ENCODE measurements around the gene WDR37.

The WDR37 gene

GRCh38 chr10:1148855-1149605 is 92.8 kb downstream of the WDR37 start:
- Histone ChIP-seq H3K27ac (ENCODE audit: low read depth, low read length) (no peak overlapping the region), H3K36me3 (ENCODE audit: insufficient read depth, low read length) (no peaks in the 10 kb centered on the region), H3K4me1 (ENCODE audit: insufficient read depth, low read length) (no peaks in the 10 kb centered on the region), H3K9ac (ENCODE audit: low read length) (no peak overlapping the region), H3K9me3 (ENCODE audit: low read length) (no peaks in the 10 kb centered on the region), H3K27me3 (ENCODE audit: control insufficient read depth in 1 of 2, insufficient read depth in 2 of 2, low read length in 2 of 2) (no peaks in the 10 kb centered on the region), H3K4me3 (ENCODE audit: low read depth in 1 of 2, low read length in 2 of 2) (no peak overlapping the region)

- no peak overlapping the region for H3K27ac ChIP-seq (ENCODE audit: low read depth, low read length)
- H3K36me3 ChIP-seq (ENCODE audit: insufficient read depth, low read length) = no peaks in the 10 kb centered on the region
- H3K9me3 ChIP-seq (ENCODE audit: low read length) = no peaks in the 10 kb centered on the region
- no peak overlapping the region for H3K9ac ChIP-seq (ENCODE audit: low read length)
- no peak overlapping the region for H3K4me3 ChIP-seq (ENCODE audit: low read depth in 1 of 2, low read length in 2 of 2)
- H3K27me3 ChIP-seq (ENCODE audit: control insufficient read depth in 1 of 2, insufficient read depth in 2 of 2, low read length in 2 of 2) = no peaks in the 10 kb centered on the region
- H3K4me1 ChIP-seq (ENCODE audit: insufficient read depth, low read length) = no peaks in the 10 kb centered on the region
These were observed 93.8 kb downstream of the WDR37 start for GRCh38 chr10:1149793-1150637.

DNA sequence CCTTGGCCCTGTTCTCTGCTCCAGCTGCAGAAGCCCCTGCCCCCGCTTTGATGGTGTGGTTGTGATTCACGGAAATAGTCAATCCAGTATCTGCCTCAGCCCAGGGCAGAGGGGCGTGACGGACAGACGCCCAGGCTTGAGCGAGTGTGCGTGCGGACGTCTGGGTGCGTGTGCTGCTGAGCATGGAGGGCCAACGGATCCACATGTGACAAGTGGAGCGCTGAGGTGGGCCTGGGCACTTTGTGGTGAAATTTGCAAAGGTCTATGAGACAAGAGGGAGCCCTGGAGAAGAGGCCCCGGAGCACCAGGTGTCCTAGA is 94.4 kb downstream of the WDR37 start:
- H3K4me1 ChIP-seq (ENCODE audit: insufficient read depth, low read length) = no peaks in the 10 kb centered on the region
- H3K27me3 ChIP-seq (ENCODE audit: control insufficient read depth in 1 of 2, insufficient read depth in 2 of 2, low read length in 2 of 2) = no peaks in the 10 kb centered on the region
- no peaks in the 10 kb centered on the region for H3K36me3 ChIP-seq (ENCODE audit: insufficient read depth, low read length)
- no peak overlapping the region for H3K4me3 ChIP-seq (ENCODE audit: low read depth in 1 of 2, low read length in 2 of 2)
- no peak overlapping the region for H3K27ac ChIP-seq (ENCODE audit: low read depth, low read length)
- no peaks in the 10 kb centered on the region for H3K9me3 ChIP-seq (ENCODE audit: low read length)
- no peak overlapping the region for H3K9ac ChIP-seq (ENCODE audit: low read length)

- no peaks in the 10 kb centered on the region for H3K4me1 ChIP-seq (ENCODE audit: insufficient read depth, low read length)
- no peaks in the 10 kb centered on the region for H3K36me3 ChIP-seq (ENCODE audit: insufficient read depth, low read length)
- no peaks in the 10 kb centered on the region for H3K9me3 ChIP-seq (ENCODE audit: low read length)
- no peaks in the 10 kb centered on the region for H3K27me3 ChIP-seq (ENCODE audit: control insufficient read depth in 1 of 2, insufficient read depth in 2 of 2, low read length in 2 of 2)
- no peak overlapping the region for H3K4me3 ChIP-seq (ENCODE audit: low read depth in 1 of 2, low read length in 2 of 2)
- no peak overlapping the region for H3K9ac ChIP-seq (ENCODE audit: low read length)
- no peak overlapping the region for H3K27ac ChIP-seq (ENCODE audit: low read depth, low read length)
These were observed 95.2 kb downstream of the WDR37 start for GRCh38 chr10:1151076-1152033.

- Histone ChIP-seq H3K36me3 (ENCODE audit: insufficient read depth, low read length) (no peaks in the 10 kb centered on the region), H3K9ac (ENCODE audit: low read length) (no peak overlapping the region), H3K9me3 (ENCODE audit: low read length) (no peaks in the 10 kb centered on the region), H3K27ac (ENCODE audit: low read depth, low read length) (no peak overlapping the region), H3K4me3 (ENCODE audit: low read depth in 1 of 2, low read length in 2 of 2) (no peak overlapping the region), H3K27me3 (ENCODE audit: control insufficient read depth in 1 of 2, insufficient read depth in 2 of 2, low read length in 2 of 2) (no peaks in the 10 kb centered on the region), H3K4me1 (ENCODE audit: insufficient read depth, low read length) (no peaks in the 10 kb centered on the region)
These were observed 96.4 kb downstream of the WDR37 start for GRCh38 chr10:1152386-1153250.

GRCh38 chr10:1153251-1153763 is 97.1 kb downstream of the WDR37 start:
- Histone ChIP-seq H3K4me3 (ENCODE audit: low read depth in 1 of 2, low read length in 2 of 2) (no peak overlapping the region), H3K27me3 (ENCODE audit: control insufficient read depth in 1 of 2, insufficient read depth in 2 of 2, low read length in 2 of 2) (no peaks in the 10 kb centered on the region), H3K9ac (ENCODE audit: low read length) (no peak overlapping the region), H3K36me3 (ENCODE audit: insufficient read depth, low read length) (no peaks in the 10 kb centered on the region), H3K9me3 (ENCODE audit: low read length) (no peaks in the 10 kb centered on the region), H3K27ac (ENCODE audit: low read depth, low read length) (no peak overlapping the region), H3K4me1 (ENCODE audit: insufficient read depth, low read length) (no peaks in the 10 kb centered on the region)

GRCh38 chr10:1153805-1154351 is 97.7 kb downstream of the WDR37 start:
- Histone ChIP-seq H3K4me1 (ENCODE audit: insufficient read depth, low read length) (no peaks in the 10 kb centered on the region), H3K27ac (ENCODE audit: low read depth, low read length) (no peak overlapping the region)

DNA sequence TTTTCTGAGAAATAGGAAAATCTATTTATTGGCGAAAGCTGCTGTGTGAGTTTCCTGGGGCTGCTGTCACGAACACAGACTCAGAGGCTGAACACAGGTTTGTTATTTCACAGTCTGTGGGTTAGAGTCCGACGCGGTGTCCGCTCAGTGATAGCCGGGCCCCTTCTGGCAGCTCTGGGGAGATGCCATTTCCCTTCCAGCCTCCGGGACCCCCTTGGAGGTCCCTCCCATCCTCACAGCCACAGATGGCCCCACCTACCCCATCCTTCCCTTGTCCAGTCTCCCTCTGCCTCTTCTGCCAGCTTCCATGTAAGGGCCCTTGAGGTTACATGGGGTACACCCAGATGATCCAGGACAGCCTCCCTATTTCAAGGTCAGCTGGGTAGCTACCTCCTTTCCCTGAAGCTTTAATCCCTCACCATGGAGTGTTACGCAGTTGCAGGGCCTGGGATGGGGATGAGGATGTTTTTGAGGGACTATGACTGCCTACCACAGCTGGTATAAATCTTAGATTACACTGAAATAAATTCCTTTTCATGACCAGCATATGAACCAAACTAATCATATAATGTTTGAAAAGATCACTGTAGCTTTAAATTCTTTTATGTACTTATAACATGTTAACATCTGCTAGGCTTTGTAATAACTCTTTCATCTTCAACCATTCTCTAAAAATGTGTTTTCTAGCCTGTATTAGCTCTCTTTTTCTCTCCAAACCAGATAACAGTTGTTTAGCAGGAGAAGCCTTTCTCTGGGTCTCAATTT is 98.5 kb downstream of the WDR37 start:
- H3K4me3 ChIP-seq (ENCODE audit: low read depth in 1 of 2, low read length in 2 of 2) = no peak overlapping the region
- H3K9ac ChIP-seq (ENCODE audit: low read length) = no peak overlapping the region
- no peak overlapping the region for H3K27ac ChIP-seq (ENCODE audit: low read depth, low read length)
- H3K36me3 ChIP-seq (ENCODE audit: insufficient read depth, low read length) = no peaks in the 10 kb centered on the region
- no peaks in the 10 kb centered on the region for H3K4me1 ChIP-seq (ENCODE audit: insufficient read depth, low read length)
- H3K27me3 ChIP-seq (ENCODE audit: control insufficient read depth in 1 of 2, insufficient read depth in 2 of 2, low read length in 2 of 2) = no peaks in the 10 kb centered on the region
- no peaks in the 10 kb centered on the region for H3K9me3 ChIP-seq (ENCODE audit: low read length)

More at GRCh38 chr10:1153805-1154351, 97.7 kb downstream of the WDR37 start:
- H3K36me3 ChIP-seq (ENCODE audit: insufficient read depth, low read length) = no peaks in the 10 kb centered on the region
- H3K27me3 ChIP-seq (ENCODE audit: control insufficient read depth in 1 of 2, insufficient read depth in 2 of 2, low read length in 2 of 2) = no peaks in the 10 kb centered on the region
- H3K9ac ChIP-seq (ENCODE audit: low read length) = no peak overlapping the region
- H3K9me3 ChIP-seq (ENCODE audit: low read length) = no peaks in the 10 kb centered on the region
- no peak overlapping the region for H3K4me3 ChIP-seq (ENCODE audit: low read depth in 1 of 2, low read length in 2 of 2)

DNA sequence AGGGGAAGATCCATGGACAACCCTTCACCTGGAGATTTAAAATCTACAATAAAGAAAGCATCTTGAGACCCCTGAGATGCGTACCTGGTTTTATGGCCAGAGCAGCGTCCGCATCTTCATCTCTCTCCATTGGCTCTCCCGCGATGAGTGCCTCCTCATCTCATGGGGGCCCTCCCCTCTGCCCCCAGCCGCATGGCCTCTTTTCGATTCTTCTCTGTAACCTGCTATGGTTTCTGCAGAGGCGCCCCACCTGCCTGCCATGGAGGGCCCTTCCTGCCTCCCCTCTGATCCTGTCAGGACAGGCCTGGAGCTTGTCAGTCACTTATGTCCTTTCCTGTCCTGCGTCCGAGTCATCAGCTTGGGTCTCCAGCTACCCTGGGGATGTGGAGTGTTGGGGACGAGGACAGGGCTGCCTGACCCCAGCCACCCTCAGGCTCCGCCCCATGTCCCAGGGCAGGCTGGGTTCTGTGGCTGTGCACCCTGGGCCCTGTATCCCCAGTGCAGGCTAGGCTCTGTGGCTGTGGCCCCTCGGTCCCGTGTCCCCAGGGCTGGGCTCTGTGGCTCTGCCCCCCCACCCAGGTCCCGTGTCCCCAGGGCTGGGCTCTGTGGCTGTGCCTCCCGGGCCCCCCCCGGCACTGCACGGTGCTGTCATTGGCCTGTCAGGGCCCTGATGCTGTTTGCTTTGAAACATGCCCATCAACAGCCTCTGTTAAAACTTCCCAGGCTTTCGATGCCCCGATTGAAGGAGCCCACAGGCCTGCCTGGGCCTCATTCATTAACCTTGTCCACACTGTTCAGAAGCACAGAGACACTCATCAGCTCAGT is 99.8 kb downstream of the WDR37 start:
- Histone ChIP-seq H3K27ac (ENCODE audit: low read depth, low read length) (no peak overlapping the region), H3K9me3 (ENCODE audit: low read length) (no peaks in the 10 kb centered on the region), H3K4me3 (ENCODE audit: low read depth in 1 of 2, low read length in 2 of 2) (no peak overlapping the region), H3K36me3 (ENCODE audit: insufficient read depth, low read length) (no peaks in the 10 kb centered on the region), H3K4me1 (ENCODE audit: insufficient read depth, low read length) (no peaks in the 10 kb centered on the region), H3K27me3 (ENCODE audit: control insufficient read depth in 1 of 2, insufficient read depth in 2 of 2, low read length in 2 of 2) (no peaks in the 10 kb centered on the region), H3K9ac (ENCODE audit: low read length) (no peak overlapping the region)

Data from muscle layer of colon (tissue), 2 donors.